Parathyroid adenoma (tissue), 2 donors: Measurements from ENCODE around the gene TOMM22.

Experiments used
- H2AFZ ChIP-seq: fragments of 300-600 bp; sonication (generic); one replicate; pipeline ENCODE4 v1.7.0; 2017; ENCODE audit warnings: antibody characterized with exemption, mild to moderate bottlenecking
- H3K27ac ChIP-seq: fragments of 300-600 bp; sonication (generic); one replicate; pipeline ENCODE4 v1.7.0; 2017
- H3K27me3 ChIP-seq: fragments of 300-600 bp; sonication (generic); one replicate; pipeline ENCODE4 v1.7.0; 2017; ENCODE audit warnings: low read length; ENCODE audit not compliant: control insufficient read depth, insufficient read depth
- H3K36me3 ChIP-seq: fragments of 300-600 bp; sonication (generic); one replicate; pipeline ENCODE4 v1.7.0; 2017; ENCODE audit warnings: low read length; ENCODE audit not compliant: control insufficient read depth, insufficient read depth
- H3K4me1 ChIP-seq: fragments of 300-600 bp; sonication (generic); one replicate; pipeline ENCODE4 v1.7.0; 2017; ENCODE audit warnings: control low read depth
- H3K4me2 ChIP-seq: fragments of 300-600 bp; sonication (generic); one replicate; pipeline ENCODE4 v1.7.0; 2017; ENCODE audit warnings: low read length
- H3K4me3 ChIP-seq: fragments of 300-600 bp; sonication (generic); one replicate; pipeline ENCODE4 v1.7.0; 2017; ENCODE audit warnings: low read depth, low read length
- H3K79me2 ChIP-seq: fragments of 300-600 bp; sonication (generic); one replicate; pipeline ENCODE4 v1.7.0; 2017; ENCODE audit warnings: control low read depth
- H3K9ac ChIP-seq: fragments of 300-600 bp; sonication (generic); one replicate; pipeline ENCODE4 v1.7.0; 2017; ENCODE audit warnings: mild to moderate bottlenecking
- H3K9me3 ChIP-seq: fragments of 300-600 bp; sonication (generic); one replicate; pipeline ENCODE4 v1.7.0; 2017; ENCODE audit warnings: low read length; ENCODE audit not compliant: control insufficient read depth
- CTCF ChIP-seq: fragments of 300-600 bp; sonication (generic); IDR thresholded peaks from one replicate; pipeline ENCODE4 v1.7.0; 2017; ENCODE audit warnings: antibody characterized with exemption, mild to moderate bottlenecking
- donor health status: primary hyperparathyroidism.

Gene TOMM22

GRCh38 chr22:38710866-38711265 is 29.1 kb downstream of the TOMM22 start:
- Histone ChIP-seq H3K27ac (no peak overlapping the region), H2AFZ (no peak overlapping the region), H3K4me3 (no peak overlapping the region), H3K27me3 (no peaks in the 10 kb centered on the region), H3K79me2 (peaks cover 27% of the 10 kb centered on the region), H3K4me1 (peaks cover 2% of the 10 kb centered on the region), H3K9ac (no peak overlapping the region), H3K4me2 (no peak overlapping the region), H3K36me3 (no peaks in the 10 kb centered on the region), H3K9me3 (no peaks in the 10 kb centered on the region)
- no peak for TF ChIP-seq CTCF

- no peak overlapping the region for H3K4me2 ChIP-seq
- no peak overlapping the region for H3K9ac ChIP-seq
- H3K27ac ChIP-seq: no peak overlapping the region
- H3K9me3 ChIP-seq: no peaks in the 10 kb centered on the region
- H3K4me3 ChIP-seq: no peak overlapping the region
- peaks cover 21% of the 10 kb centered on the region for H3K79me2 ChIP-seq
- no peak overlapping the region for H2AFZ ChIP-seq
- TF ChIP-seq CTCF: no peak
- H3K36me3 ChIP-seq: no peaks in the 10 kb centered on the region
- H3K4me1 ChIP-seq: peaks cover 2% of the 10 kb centered on the region
- no peaks in the 10 kb centered on the region for H3K27me3 ChIP-seq
Observed at GRCh38 chr22:38712486-38713207, 30.9 kb downstream of the TOMM22 start.

GRCh38 chr22:38713921-38714320 is 32.2 kb downstream of the TOMM22 start:
- Histone ChIP-seq H3K4me3 (no peak overlapping the region), H2AFZ (no peak overlapping the region), H3K79me2 (peaks cover 9% of the 10 kb centered on the region), H3K36me3 (no peaks in the 10 kb centered on the region), H3K9me3 (no peaks in the 10 kb centered on the region), H3K27ac (no peak overlapping the region), H3K27me3 (no peaks in the 10 kb centered on the region), H3K9ac (no peak overlapping the region), H3K4me1 (peaks cover 2% of the 10 kb centered on the region), H3K4me2 (no peak overlapping the region)
- TF ChIP-seq CTCF: no peak

- H3K4me2 ChIP-seq: no peak overlapping the region
- H3K9me3 ChIP-seq: no peaks in the 10 kb centered on the region
- no peak overlapping the region for H2AFZ ChIP-seq
- no peak for TF ChIP-seq CTCF
- no peaks in the 10 kb centered on the region for H3K27me3 ChIP-seq
- no peak overlapping the region for H3K9ac ChIP-seq
- H3K27ac ChIP-seq: no peak overlapping the region
- peaks cover 2% of the 10 kb centered on the region for H3K4me1 ChIP-seq
- H3K79me2 ChIP-seq: peaks cover 5% of the 10 kb centered on the region
- H3K4me3 ChIP-seq: no peak overlapping the region
- no peaks in the 10 kb centered on the region for H3K36me3 ChIP-seq
Observed at GRCh38 chr22:38715176-38715764, 33.5 kb downstream of the TOMM22 start.

GRCh38 chr22:38715852-38716251 is 34.1 kb downstream of the TOMM22 start:
- H3K4me2 ChIP-seq: no peak overlapping the region
- no peak overlapping the region for H3K9ac ChIP-seq
- no peaks in the 10 kb centered on the region for H3K27me3 ChIP-seq
- H3K4me1 ChIP-seq: peaks cover 2% of the 10 kb centered on the region
- no peak overlapping the region for H2AFZ ChIP-seq
- H3K79me2 ChIP-seq: peaks cover 5% of the 10 kb centered on the region
- H3K9me3 ChIP-seq: no peaks in the 10 kb centered on the region
- no peak overlapping the region for H3K4me3 ChIP-seq
- no peak overlapping the region for H3K27ac ChIP-seq
- TF ChIP-seq CTCF: no peak
- H3K36me3 ChIP-seq: no peaks in the 10 kb centered on the region
